Measurements from ENCODE around the gene SKI. TPM values are rescaled to one million over a fixed set of nuclear protein-coding genes. Genes with fewer than 3 reads are reported as not detected.
A peak's percentile ranks its signal among the peaks of the same experiment; 100 is the strongest.

SKI gene
- total RNA-seq, 2 donors from 2014 or later, result 46.2 to 114 TPM

- no peaks in the 10 kb centered on the region for H3K27me3 ChIP-seq (replicated peaks; ENCODE audit: insufficient read depth)
- no peak for TF ChIP-seq POLR2A (IDR thresholded peaks at IDR 0.05)
- peak; percentile 84 for TF ChIP-seq POLR2AphosphoS5 (IDR thresholded peaks at IDR 0.05)
- no peaks in the 10 kb centered on the region for H3K9me3 ChIP-seq
- H3K4me1 ChIP-seq (replicated peaks), result peaks cover 14% of the 10 kb centered on the region
- WGBS, result 51% methylated on average over 35 of the region's 35 CpGs
- H3K27ac ChIP-seq, result peak overlapping the region; percentile 56 to 72
- peaks cover 5 to 26% of the 10 kb centered on the region in 2 donors for H3K36me3 ChIP-seq
- intact Hi-C loops (cut with DNase I), result no loop called here
- DNase-seq (ENCODE audit: low spot score), result peak; percentile 85
- no peak overlapping the region for H3K4me3 ChIP-seq
These were observed 75.1 kb downstream of the SKI start for GRCh38 chr1:2303016-2303775.

- DNase-seq (ENCODE audit: low spot score), result no peak
- H3K9me3 ChIP-seq, result no peaks in the 10 kb centered on the region
- intact Hi-C loops (cut with DNase I), result no loop called here
- TF ChIP-seq POLR2A (IDR thresholded peaks at IDR 0.05), result no peak
- no peak for TF ChIP-seq CTCF (IDR thresholded peaks at IDR 0.05)
- TF ChIP-seq POLR2AphosphoS5 (IDR thresholded peaks at IDR 0.05), result no peak
- H3K27me3 ChIP-seq (replicated peaks; ENCODE audit: insufficient read depth), result no peaks in the 10 kb centered on the region
- H3K36me3 ChIP-seq, result peaks cover 5 to 29% of the 10 kb centered on the region in 2 donors
- H3K27ac ChIP-seq, result peak overlapping the region; percentile 56 to 72
- WGBS, result 89% methylated on average over 26 of the region's 26 CpGs
- H3K4me3 ChIP-seq, result no peak overlapping the region
- peaks cover 12% of the 10 kb centered on the region for H3K4me1 ChIP-seq (replicated peaks)
These were observed 75.7 kb downstream of the SKI start for GRCh38 chr1:2303781-2304180.

GRCh38 chr1:2304282-2304681 lies 76.2 kb downstream of the SKI start:
- H3K36me3 ChIP-seq, result peaks cover 5 to 29% of the 10 kb centered on the region in 2 donors
- DNase-seq (ENCODE audit: low spot score), result no peak
- no peak for TF ChIP-seq POLR2A (IDR thresholded peaks at IDR 0.05)
- intact Hi-C loops (cut with DNase I), result no loop called here
- H3K9me3 ChIP-seq, result no peaks in the 10 kb centered on the region
- 91% methylated on average over 22 of the region's 22 CpGs for WGBS
- no peak overlapping the region for H3K4me3 ChIP-seq
- no peak overlapping the region for H3K27ac ChIP-seq
- H3K27me3 ChIP-seq (replicated peaks; ENCODE audit: insufficient read depth), result no peaks in the 10 kb centered on the region
- H3K4me1 ChIP-seq (replicated peaks), result peaks cover 8% of the 10 kb centered on the region

- no peaks in the 10 kb centered on the region for H3K27me3 ChIP-seq (replicated peaks; ENCODE audit: insufficient read depth)
- intact Hi-C loops (cut with DNase I), result no loop called here
- WGBS, result 78% methylated on average over 48 of the region's 49 CpGs
- H3K4me3 ChIP-seq, result no peak overlapping the region
- no peak overlapping the region for H3K27ac ChIP-seq
- H3K9me3 ChIP-seq, result no peaks in the 10 kb centered on the region
- DNase-seq (ENCODE audit: low spot score), result no peak
- H3K4me1 ChIP-seq (replicated peaks), result no peaks in the 10 kb centered on the region
- peaks cover 5 to 29% of the 10 kb centered on the region in 2 donors for H3K36me3 ChIP-seq
- TF ChIP-seq POLR2AphosphoS5 (IDR thresholded peaks at IDR 0.05) (no peak), POLR2A (IDR thresholded peaks at IDR 0.05) (no peak), CTCF (IDR thresholded peaks at IDR 0.05) (no peak)
These were observed 77.0 kb downstream of the SKI start for GRCh38 chr1:2304921-2305681.

- peaks cover 1% of the 10 kb centered on the region for H3K4me1 ChIP-seq (replicated peaks)
- H3K9me3 ChIP-seq, result no peaks in the 10 kb centered on the region
- no peak for DNase-seq (ENCODE audit: low spot score)
- no peaks in the 10 kb centered on the region for H3K27me3 ChIP-seq (replicated peaks; ENCODE audit: insufficient read depth)
- no peak overlapping the region for H3K4me3 ChIP-seq
- H3K27ac ChIP-seq, result no peak overlapping the region
- no peak for TF ChIP-seq CTCF (IDR thresholded peaks at IDR 0.05)
- no peak for TF ChIP-seq POLR2A (IDR thresholded peaks at IDR 0.05)
- TF ChIP-seq POLR2AphosphoS5 (IDR thresholded peaks at IDR 0.05), result no peak
- 83% methylated on average over 79 of the region's 81 CpGs for WGBS
- intact Hi-C loops (cut with DNase I), result no loop called here
- peaks cover 5 to 29% of the 10 kb centered on the region in 2 donors for H3K36me3 ChIP-seq
These were observed 78.2 kb downstream of the SKI start for GRCh38 chr1:2306151-2306978.

Measured in prostate gland (tissue), 2 donors.